Measurements from ENCODE around the gene CPXM2. TPM values are rescaled to one million over a fixed set of nuclear protein-coding genes. Genes with fewer than 3 reads are reported as not detected.

CPXM2 gene
- total RNA-seq, 2 donors from 2014 or later: 0.18 TPM; not detected in 1

DNA sequence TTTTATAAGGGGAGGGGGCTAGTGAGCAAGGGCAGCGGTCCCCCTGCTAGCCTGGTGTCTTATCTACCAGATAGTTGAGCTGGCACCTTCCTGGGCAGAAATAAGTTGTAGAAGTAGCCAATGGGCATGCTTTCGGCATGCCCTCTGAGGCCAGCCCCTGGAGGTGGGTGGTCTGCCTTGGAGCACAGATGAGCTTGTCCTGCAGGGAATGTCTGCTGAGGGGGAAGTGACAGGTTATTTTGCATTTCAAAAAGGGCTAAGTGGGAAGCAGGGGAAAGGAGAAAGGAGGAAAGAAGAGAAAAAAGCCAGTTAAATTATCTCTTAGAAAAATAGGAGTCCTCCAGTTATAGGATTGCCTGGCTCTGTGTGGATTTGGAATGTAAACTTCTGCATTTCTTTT is 136.5 kb downstream of the CPXM2 start:
- Mint-ChIP-seq H3K4me1 (no peaks in the 10 kb centered on the region), H3K36me3 (ENCODE audit: low read depth) (no peaks in the 10 kb centered on the region), H3K27ac (no peak overlapping the region), H3K4me3 (no peak overlapping the region), H3K27me3 (peaks cover 7% of the 10 kb centered on the region)
- no peaks in the 10 kb centered on the region for H3K9me3 ChIP-seq (ENCODE audit: control insufficient read depth, low read length, poor library complexity, severe bottlenecking)
- ATAC-seq (no peak), DNase-seq (no peak)

DNA sequence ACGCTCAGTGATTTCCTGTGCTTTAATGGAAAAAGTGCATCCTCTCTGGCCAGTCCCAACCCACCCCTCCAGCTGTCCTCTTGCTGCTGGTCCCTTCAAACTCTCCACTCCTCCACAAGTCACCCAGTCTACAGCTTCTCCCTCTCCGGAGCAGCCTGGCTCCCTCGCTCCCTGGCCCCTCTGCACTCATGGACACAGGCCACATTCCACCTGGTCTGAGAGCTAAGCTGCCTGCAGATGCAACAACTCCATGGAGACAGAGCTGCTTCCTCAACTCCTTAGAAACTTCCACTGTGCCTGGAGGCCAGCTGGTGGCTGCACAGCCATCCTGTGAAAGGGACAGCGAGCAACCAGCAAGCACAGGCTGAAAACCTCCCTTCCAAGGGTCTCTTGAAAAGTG is 137.5 kb downstream of the CPXM2 start:
- Mint-ChIP-seq H3K4me3 (no peak overlapping the region), H3K36me3 (ENCODE audit: low read depth) (no peaks in the 10 kb centered on the region), H3K27me3 (peaks cover 7% of the 10 kb centered on the region), H3K4me1 (no peaks in the 10 kb centered on the region), H3K27ac (peak overlapping the region; percentile 37)
- H3K9me3 ChIP-seq (ENCODE audit: control insufficient read depth, low read length, poor library complexity, severe bottlenecking): no peaks in the 10 kb centered on the region
- DNase-seq (no peak), ATAC-seq (no peak)

DNA sequence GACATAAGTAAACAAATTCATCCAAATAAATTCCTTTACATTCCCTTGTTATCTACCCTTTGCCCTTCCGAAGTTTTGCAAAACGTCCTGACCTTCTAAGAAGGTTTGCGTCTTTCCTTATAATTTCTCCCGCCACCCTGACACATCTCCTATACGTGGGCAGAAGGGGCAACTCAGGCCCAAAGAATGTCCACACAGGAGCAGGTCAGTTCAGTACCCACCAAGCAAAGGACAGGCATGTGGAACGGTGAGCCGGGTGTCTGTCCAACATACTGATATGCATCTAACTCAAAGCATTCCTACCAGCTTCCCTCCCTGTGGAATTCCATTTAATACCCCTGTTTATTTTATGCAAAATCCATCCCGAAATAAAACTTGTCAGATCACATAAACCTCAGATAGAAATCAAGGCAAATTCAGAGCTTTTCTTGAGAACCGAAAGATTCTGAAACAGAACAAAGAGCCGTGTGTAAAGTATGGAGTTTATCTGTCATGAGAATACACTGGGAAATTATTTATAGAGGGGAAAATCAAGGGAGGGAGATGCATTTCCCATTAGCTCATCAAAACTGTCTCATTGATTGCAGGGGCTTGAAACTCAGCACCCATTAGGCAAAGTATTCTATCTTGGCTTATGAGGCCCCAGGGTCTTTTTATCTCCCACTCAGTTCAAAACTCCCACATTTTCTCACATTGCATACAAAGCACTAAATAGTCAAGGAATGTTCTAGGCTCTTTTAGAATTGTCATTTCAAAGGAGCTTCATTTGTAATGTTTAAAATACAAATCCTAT is 140.1 kb downstream of the CPXM2 start:
- no peak overlapping the region for H3K4me3 Mint-ChIP-seq
- no peak overlapping the region for H3K27ac Mint-ChIP-seq
- DNase-seq: no peak
- ATAC-seq: no peak
- H3K27me3 Mint-ChIP-seq: peaks cover 11% of the 10 kb centered on the region
- H3K36me3 Mint-ChIP-seq (ENCODE audit: low read depth): no peaks in the 10 kb centered on the region
- no peaks in the 10 kb centered on the region for H3K4me1 Mint-ChIP-seq
- no peaks in the 10 kb centered on the region for H3K9me3 ChIP-seq (ENCODE audit: control insufficient read depth, low read length, poor library complexity, severe bottlenecking)

DNA sequence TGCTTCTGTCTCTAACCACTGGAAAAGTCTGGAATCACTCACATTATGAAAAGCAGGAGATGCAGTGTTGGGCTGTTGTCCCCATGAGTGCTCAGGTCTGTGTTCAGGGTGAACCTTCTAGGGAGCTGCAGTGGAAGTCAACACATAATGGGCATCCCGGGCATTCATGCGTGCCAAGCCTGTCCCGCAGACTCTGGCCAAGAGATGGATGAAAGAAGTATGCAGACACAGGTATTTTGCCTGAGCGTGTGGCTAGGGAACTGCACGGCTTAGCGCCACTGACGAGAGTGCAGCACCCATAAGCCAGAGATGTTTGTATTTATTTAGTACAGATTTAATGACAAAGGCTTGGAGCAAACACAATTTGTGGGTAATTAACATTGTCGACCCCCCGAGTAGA is 140.7 kb downstream of the CPXM2 start:
- no peak for ATAC-seq
- no peak for DNase-seq

DNA sequence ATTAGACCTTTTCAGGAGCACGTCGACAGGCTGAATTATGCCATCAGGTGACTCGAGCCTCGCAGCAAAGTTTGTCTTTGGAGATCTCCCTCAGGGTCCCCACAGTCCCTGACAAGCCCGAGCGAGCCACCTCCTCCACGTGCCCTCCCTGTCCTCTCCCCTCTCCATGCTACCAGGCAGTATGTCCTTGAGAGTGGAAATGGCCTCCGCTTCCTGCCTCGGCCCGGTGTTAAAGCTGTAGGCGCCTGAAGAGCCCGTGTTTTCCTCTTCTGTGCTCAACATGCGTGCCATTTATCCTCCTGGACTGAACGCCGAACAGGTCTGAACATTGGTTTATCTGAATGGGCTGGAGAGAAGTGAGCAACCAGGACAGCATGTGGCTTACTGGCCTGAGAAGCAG is 142.9 kb downstream of the CPXM2 start:
- no peaks in the 10 kb centered on the region for H3K9me3 ChIP-seq (ENCODE audit: control insufficient read depth, low read length, poor library complexity, severe bottlenecking)
- Mint-ChIP-seq H3K4me1 (no peaks in the 10 kb centered on the region), H3K27ac (no peak overlapping the region), H3K4me3 (no peak overlapping the region), H3K27me3 (peaks cover 19% of the 10 kb centered on the region), H3K36me3 (ENCODE audit: low read depth) (no peaks in the 10 kb centered on the region)
- no peak for DNase-seq
- no peak for ATAC-seq

More for the DNA sequence above, 140.7 kb downstream of the CPXM2 start:
- H3K27me3 Mint-ChIP-seq: peaks cover 14% of the 10 kb centered on the region
- no peaks in the 10 kb centered on the region for H3K4me1 Mint-ChIP-seq
- H3K9me3 ChIP-seq (ENCODE audit: control insufficient read depth, low read length, poor library complexity, severe bottlenecking): no peaks in the 10 kb centered on the region
- no peaks in the 10 kb centered on the region for H3K36me3 Mint-ChIP-seq (ENCODE audit: low read depth)
- no peak overlapping the region for H3K27ac Mint-ChIP-seq
- no peak overlapping the region for H3K4me3 Mint-ChIP-seq

DNA sequence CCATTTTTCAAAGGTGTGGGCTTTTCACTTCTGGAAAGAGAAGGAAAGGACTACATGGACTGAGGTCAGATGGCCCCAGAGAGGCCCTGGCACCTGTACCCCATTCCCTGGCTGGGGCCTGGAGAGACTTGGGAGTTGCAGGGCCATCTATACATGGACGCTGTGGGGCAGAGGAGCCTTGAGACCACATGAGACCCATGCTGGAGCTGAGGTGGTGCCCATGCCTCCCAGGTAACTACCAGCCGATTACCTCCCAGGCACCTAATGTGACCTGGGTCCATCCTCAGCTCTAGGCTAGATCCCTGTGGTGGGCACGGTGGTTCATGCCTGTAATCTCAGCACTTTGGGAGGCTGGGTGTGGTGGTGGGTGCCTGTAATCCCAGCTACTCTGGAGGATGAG is 144.2 kb downstream of the CPXM2 start:
- no peak for ATAC-seq
- no peak overlapping the region for H3K4me3 Mint-ChIP-seq
- no peak for DNase-seq
- peaks cover 14% of the 10 kb centered on the region for H3K27me3 Mint-ChIP-seq
- no peaks in the 10 kb centered on the region for H3K36me3 Mint-ChIP-seq (ENCODE audit: low read depth)
- H3K9me3 ChIP-seq (ENCODE audit: control insufficient read depth, low read length, poor library complexity, severe bottlenecking): no peaks in the 10 kb centered on the region
- no peak overlapping the region for H3K27ac Mint-ChIP-seq
- H3K4me1 Mint-ChIP-seq: no peaks in the 10 kb centered on the region

DNA sequence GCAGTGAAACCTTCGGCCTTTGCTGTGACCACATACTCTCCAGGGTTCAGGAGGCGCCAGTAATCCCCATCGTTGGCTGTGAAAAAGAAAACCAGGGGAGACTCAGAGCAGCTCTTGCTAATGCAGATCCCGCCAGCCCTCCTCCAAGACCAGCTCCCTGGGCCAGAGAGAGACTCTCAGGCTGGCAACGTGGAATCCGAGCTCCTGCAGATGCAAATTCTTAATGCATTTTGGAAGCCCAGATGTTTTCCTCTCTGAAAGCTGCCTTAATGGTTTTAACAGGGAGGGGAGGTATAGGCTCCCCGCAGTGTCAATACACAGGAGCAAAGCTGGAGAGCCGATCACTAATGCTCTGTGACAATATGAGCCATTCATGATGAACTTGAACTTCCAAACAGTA is 144.7 kb downstream of the CPXM2 start:
- peaks cover 13% of the 10 kb centered on the region for H3K27me3 Mint-ChIP-seq
- H3K9me3 ChIP-seq (ENCODE audit: control insufficient read depth, low read length, poor library complexity, severe bottlenecking): no peaks in the 10 kb centered on the region
- no peak for ATAC-seq
- DNase-seq: no peak
- no peaks in the 10 kb centered on the region for H3K36me3 Mint-ChIP-seq (ENCODE audit: low read depth)
- H3K4me1 Mint-ChIP-seq: no peaks in the 10 kb centered on the region
- no peak overlapping the region for H3K4me3 Mint-ChIP-seq
- no peak overlapping the region for H3K27ac Mint-ChIP-seq

DNA sequence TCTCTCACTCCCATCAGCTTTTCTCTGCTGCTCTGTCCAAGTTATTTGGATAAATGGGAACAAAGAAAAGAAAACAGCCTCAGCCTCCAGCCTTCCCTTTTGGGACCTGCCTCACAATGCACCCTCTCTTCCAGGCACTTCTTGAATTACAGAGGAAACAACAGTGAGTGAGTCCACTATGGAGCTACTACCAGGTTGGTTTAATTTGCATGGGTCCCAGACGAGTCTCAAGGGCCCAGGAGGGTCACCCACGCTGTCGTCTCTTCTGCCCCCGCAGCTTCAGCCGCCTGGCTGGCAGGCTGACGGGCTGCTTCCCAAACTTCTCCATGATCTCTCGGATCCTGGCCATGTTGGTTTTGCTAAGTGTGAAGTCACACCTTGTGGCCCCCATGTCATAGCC is 145.1 kb downstream of the CPXM2 start:
- Mint-ChIP-seq H3K27me3 (peaks cover 17% of the 10 kb centered on the region), H3K4me3 (no peak overlapping the region), H3K27ac (no peak overlapping the region), H3K36me3 (ENCODE audit: low read depth) (no peaks in the 10 kb centered on the region), H3K4me1 (no peaks in the 10 kb centered on the region)
- ATAC-seq: no peak
- no peaks in the 10 kb centered on the region for H3K9me3 ChIP-seq (ENCODE audit: control insufficient read depth, low read length, poor library complexity, severe bottlenecking)
- no peak for DNase-seq

DNA sequence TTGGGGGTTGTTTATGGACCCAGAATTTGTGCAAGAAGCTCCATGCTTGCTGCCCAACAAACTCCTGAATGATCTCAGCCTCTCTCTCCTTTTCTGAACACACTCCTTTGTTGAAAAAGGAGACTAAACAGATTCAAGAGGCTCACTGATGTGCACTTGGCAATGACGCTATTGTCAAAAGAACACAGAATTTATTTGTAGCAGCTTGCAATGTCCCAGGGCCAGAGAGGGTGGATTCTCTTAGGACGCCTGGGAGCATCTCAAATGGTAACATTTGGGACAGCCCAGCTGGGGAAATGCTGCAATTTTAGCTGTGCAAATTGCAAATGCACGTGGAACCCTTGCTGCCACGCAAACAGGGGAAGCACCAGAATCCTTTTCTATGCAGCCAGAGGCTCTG is 145.5 kb downstream of the CPXM2 start:
- DNase-seq: no peak
- H3K27me3 Mint-ChIP-seq: peaks cover 21% of the 10 kb centered on the region
- H3K4me1 Mint-ChIP-seq: no peaks in the 10 kb centered on the region
- no peaks in the 10 kb centered on the region for H3K9me3 ChIP-seq (ENCODE audit: control insufficient read depth, low read length, poor library complexity, severe bottlenecking)
- H3K36me3 Mint-ChIP-seq (ENCODE audit: low read depth): peaks cover 2% of the 10 kb centered on the region
- no peak overlapping the region for H3K4me3 Mint-ChIP-seq
- no peak overlapping the region for H3K27ac Mint-ChIP-seq
- ATAC-seq: no peak

DNA sequence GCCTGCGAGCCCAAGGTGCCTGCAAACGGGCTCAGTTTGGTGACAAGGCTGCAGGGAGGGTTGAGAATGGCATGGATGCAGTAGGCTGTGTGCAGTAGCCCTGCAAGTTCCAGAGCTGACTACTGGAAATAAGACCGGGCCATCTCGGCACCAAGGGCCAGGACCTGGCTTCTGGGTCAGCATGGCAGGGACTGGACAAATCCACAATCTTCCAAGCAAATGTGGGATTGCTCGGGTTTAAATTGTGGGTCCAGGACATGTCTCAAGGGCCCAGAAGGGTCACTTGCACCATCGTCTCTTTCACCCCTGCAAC is 147.4 kb downstream of the CPXM2 start:
- ATAC-seq (no peak), DNase-seq (no peak)
- no peaks in the 10 kb centered on the region for H3K9me3 ChIP-seq (ENCODE audit: control insufficient read depth, low read length, poor library complexity, severe bottlenecking)
- no peak overlapping the region for H3K27ac Mint-ChIP-seq
- no peak overlapping the region for H3K4me3 Mint-ChIP-seq
- H3K27me3 Mint-ChIP-seq: peaks cover 23% of the 10 kb centered on the region
- H3K4me1 Mint-ChIP-seq: no peaks in the 10 kb centered on the region
- H3K36me3 Mint-ChIP-seq (ENCODE audit: low read depth): peaks cover 2% of the 10 kb centered on the region

DNA sequence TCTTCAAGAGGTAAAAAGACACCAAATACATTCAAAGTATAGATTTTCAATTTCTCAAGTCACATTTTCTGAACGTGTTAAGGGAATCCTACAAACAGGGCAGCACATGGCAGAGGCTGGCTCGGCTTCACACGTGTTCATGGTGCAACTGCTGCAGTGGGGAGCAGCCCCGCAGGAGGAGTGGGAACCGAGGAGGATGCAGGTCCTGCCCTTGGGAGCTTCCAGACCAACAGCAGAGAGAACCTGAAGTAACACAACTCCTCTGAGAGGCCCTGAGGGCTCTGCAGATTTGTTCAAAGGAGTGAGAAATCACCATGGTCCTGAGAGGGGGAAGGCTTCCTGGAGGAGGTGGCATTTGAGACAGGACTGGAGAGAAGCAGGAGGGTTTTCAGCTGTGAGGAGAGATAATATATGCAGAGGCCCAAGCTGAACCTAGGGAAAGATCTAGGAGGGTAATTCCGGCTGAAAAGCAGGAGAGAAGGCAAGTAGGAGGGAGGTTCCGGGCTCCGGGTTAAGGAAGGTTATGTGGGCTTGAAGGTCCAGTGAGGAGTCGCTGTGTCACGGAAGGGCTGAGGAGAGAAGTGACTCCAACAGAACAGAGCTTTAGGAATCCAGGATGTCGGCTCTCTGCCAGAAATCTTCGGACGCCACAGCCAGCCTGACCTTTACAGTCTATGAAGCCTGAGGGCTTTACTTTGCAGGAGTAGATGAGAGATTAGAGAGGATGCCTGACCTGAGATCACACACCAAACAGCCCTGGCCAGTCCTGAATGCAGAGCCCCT is 148.0 kb downstream of the CPXM2 start:
- H3K27me3 Mint-ChIP-seq: peaks cover 28% of the 10 kb centered on the region
- no peak for DNase-seq
- H3K27ac Mint-ChIP-seq: no peak overlapping the region
- no peaks in the 10 kb centered on the region for H3K9me3 ChIP-seq (ENCODE audit: control insufficient read depth, low read length, poor library complexity, severe bottlenecking)
- no peak overlapping the region for H3K4me3 Mint-ChIP-seq
- no peak for ATAC-seq
- peaks cover 2% of the 10 kb centered on the region for H3K36me3 Mint-ChIP-seq (ENCODE audit: low read depth)
- H3K4me1 Mint-ChIP-seq: no peaks in the 10 kb centered on the region

DNA sequence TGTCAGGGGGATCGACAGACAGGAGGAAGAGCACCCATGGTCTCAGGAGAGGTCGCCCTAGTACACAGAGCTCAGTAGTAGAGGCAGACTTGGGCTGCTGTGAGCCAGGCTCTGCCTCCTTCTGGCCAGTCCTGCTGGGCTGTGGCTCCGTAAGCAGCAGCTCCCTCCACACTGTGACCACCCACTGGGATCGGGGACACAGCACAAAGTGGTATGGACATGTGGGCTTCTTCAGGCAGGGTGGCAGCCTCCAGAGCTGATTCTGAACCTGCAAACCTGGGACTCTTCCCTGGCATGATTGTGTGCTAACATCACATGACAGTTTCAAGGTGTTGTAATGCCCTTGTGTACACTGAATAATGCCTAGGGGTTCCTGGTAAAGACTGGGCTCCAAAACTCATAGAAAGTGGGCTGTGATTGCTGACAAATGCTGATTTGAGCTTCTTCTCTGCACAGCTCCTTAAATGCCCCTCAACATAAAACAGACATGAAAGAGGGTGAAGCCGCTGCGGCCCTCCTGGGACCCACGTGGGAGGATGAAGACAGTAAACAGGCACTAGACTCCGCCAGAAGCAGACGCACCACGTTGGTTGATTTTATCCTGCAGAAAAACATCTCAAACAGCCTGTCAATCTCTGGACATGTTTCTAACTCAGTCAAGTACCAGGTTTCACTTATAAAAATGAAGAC is 148.7 kb downstream of the CPXM2 start:
- DNase-seq (no peak), ATAC-seq (no peak)
- no peaks in the 10 kb centered on the region for H3K9me3 ChIP-seq (ENCODE audit: control insufficient read depth, low read length, poor library complexity, severe bottlenecking)
- Mint-ChIP-seq H3K36me3 (ENCODE audit: low read depth) (peaks cover 2% of the 10 kb centered on the region), H3K27me3 (peaks cover 30% of the 10 kb centered on the region), H3K4me3 (no peak overlapping the region), H3K27ac (no peak overlapping the region), H3K4me1 (no peaks in the 10 kb centered on the region)

DNA sequence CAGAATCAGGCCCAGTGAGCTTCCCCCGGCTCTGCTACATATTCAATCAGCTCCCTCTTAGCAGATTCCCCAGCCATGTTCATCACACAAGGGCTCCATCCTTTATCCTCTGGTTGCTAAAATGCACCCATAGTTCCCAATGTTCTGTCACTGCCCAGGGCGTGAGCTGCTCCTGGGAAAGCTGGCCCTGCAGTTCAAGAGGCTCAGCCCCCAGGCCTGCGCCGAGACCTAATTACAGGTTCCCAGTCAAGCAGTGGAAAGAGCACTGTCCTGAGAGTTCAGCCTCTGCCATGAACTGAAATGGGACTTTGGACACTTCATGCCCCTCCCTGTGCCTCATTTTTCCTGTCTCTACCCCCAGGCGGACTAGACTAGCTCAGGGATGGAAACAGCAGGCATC is 149.9 kb downstream of the CPXM2 start:
- H3K9me3 ChIP-seq (ENCODE audit: control insufficient read depth, low read length, poor library complexity, severe bottlenecking): no peaks in the 10 kb centered on the region
- no peak overlapping the region for H3K27ac Mint-ChIP-seq
- H3K27me3 Mint-ChIP-seq: peaks cover 27% of the 10 kb centered on the region
- ATAC-seq: no peak
- H3K36me3 Mint-ChIP-seq (ENCODE audit: low read depth): peaks cover 2% of the 10 kb centered on the region
- H3K4me1 Mint-ChIP-seq: no peaks in the 10 kb centered on the region
- no peak for DNase-seq
- H3K4me3 Mint-ChIP-seq: no peak overlapping the region

Data from T-helper 17 cell (primary cell).